HS-27A (cell line): ENCODE data around the gene RANBP17.
"Not testable (repeated sequence)": the region's sequence is repeated elsewhere in the genome, so short reads cannot be mapped to it uniquely, and the experiment has no call there.

ENCODE experiments used
- DNase-seq: peaks from one replicate; pipeline ENCODE4 v3.0.0-alpha.2; 2012; ENCODE audit warnings: low read depth, missing footprints

Gene RANBP17

GRCh38 chr5:171250738-171251137, 388.9 kb downstream of the RANBP17 start:
- DNase-seq, result no peak

- no peak for DNase-seq
Measured at GRCh38 chr5:171251519-171251918, 389.7 kb downstream of the RANBP17 start.

- DNase-seq, result no peak
Measured at GRCh38 chr5:171252674-171253073, 390.9 kb downstream of the RANBP17 start.

GRCh38 chr5:171258737-171259415, 397.1 kb downstream of the RANBP17 start:
- no peak for DNase-seq

GRCh38 chr5:171261361-171261760, 399.5 kb downstream of the RANBP17 start:
- DNase-seq, result no peak

GRCh38 chr5:171261904-171262303, 400.1 kb downstream of the RANBP17 start:
- no peak for DNase-seq

GRCh38 chr5:171263181-171263580, 401.4 kb downstream of the RANBP17 start:
- no peak for DNase-seq

GRCh38 chr5:171264843-171265242, 403.0 kb downstream of the RANBP17 start:
- no peak for DNase-seq

GRCh38 chr5:171268700-171269620, 407.1 kb downstream of the RANBP17 start:
- no peak for DNase-seq

- no peak for DNase-seq
Measured at GRCh38 chr5:171269717-171270116, 407.9 kb downstream of the RANBP17 start.

- no peak for DNase-seq
Measured at GRCh38 chr5:171270136-171270535, 408.3 kb downstream of the RANBP17 start.

GRCh38 chr5:171271798-171272197, 410.0 kb downstream of the RANBP17 start:
- DNase-seq, result no peak

- no peak for DNase-seq
Measured at GRCh38 chr5:171272996-171273970, 411.5 kb downstream of the RANBP17 start.

- no peak for DNase-seq
Measured at GRCh38 chr5:171275841-171276544, 414.2 kb downstream of the RANBP17 start.

GRCh38 chr5:171283753-171284152, 421.9 kb downstream of the RANBP17 start:
- DNase-seq, result no peak

GRCh38 chr5:171285465-171285864, 423.6 kb downstream of the RANBP17 start:
- DNase-seq, result no peak

- no peak for DNase-seq
Measured at GRCh38 chr5:171288066-171288465, 426.2 kb downstream of the RANBP17 start.

GRCh38 chr5:171291371-171291770, 429.6 kb downstream of the RANBP17 start:
- no peak for DNase-seq

GRCh38 chr5:171295299-171295698, 433.5 kb downstream of the RANBP17 start:
- no peak for DNase-seq

GRCh38 chr5:171295801-171296200, 434.0 kb downstream of the RANBP17 start:
- DNase-seq, result no peak

- DNase-seq, result not testable (repeated sequence)
Measured at GRCh38 chr5:171297941-171298340, 436.1 kb downstream of the RANBP17 start.
